OCI-LY3 (cell line): Measurements from ENCODE around the gene ARSA.

Source experiments
- EZH2phosphoT487 ChIP-seq: fragments of 200-600 bp; shearing (Covaris generic); IDR thresholded peaks from 2 replicates; pipeline ENCODE4 v1.6.1; 2018; ENCODE audit warnings: antibody characterized with exemption, mixed run types, low read depth
- TF ChIP-seq, protein P1 (sequence below): fragments of 200-600, 300-600 bp; sonication (generic); IDR thresholded peaks from 2 replicates; pipeline ENCODE4 v1.5.1; 2014; ENCODE audit warnings: antibody characterized with exemption, low read length, low read depth

DNA sequence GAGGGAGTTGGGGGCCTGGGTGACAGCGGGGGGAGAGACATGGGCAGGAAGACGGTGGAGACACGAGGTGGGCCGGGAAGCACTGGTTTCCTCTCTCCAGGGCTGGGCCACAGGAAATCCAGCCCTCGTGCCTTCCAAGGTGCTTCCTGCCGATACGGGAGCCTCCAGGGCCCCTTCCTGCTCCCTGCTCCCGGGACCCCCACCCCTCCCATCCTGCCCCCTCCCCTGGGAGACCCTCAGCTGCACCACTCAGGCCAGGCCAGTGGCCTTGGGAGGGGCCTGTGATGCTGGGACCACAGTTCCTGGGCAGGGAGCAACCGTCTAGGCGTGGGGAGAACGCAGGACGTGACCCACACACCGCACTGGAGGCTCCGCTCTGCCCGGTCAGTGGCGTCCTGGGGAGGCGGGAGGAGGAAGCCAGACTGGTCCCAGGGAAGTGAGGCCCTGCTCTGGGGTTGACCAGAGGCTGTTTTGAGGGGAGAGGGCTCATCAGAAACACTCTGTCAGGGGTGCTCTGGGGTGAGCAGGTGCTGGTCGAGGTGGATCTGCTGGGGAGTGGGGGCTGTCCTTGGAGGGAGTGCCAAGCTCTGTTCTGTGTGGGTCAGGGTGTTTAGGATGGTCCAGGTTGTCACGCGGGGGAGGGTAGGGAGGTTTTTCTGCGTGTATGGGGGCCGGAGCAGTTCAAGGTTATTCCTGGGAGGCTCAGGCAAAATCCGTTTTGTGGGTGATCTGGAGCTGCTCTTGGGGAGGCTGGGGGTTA is 44.7 kb upstream of the ARSA start, which contains the start of gene SHANK3:
- TF ChIP-seq, protein P1, sequence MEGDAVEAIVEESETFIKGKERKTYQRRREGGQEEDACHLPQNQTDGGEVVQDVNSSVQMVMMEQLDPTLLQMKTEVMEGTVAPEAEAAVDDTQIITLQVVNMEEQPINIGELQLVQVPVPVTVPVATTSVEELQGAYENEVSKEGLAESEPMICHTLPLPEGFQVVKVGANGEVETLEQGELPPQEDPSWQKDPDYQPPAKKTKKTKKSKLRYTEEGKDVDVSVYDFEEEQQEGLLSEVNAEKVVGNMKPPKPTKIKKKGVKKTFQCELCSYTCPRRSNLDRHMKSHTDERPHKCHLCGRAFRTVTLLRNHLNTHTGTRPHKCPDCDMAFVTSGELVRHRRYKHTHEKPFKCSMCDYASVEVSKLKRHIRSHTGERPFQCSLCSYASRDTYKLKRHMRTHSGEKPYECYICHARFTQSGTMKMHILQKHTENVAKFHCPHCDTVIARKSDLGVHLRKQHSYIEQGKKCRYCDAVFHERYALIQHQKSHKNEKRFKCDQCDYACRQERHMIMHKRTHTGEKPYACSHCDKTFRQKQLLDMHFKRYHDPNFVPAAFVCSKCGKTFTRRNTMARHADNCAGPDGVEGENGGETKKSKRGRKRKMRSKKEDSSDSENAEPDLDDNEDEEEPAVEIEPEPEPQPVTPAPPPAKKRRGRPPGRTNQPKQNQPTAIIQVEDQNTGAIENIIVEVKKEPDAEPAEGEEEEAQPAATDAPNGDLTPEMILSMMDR, result no peak
- no peak for TF ChIP-seq EZH2phosphoT487
